Stimulated activated memory B cell treated with anti-CD40 and anti-IgM and Interleukin-4, amounts not matched to agents 10 μg/mL and 1 μg/mL and 100 μg/mL, for 72 hours (primary cell): ENCODE data around the gene CCZ1B.
"Not testable (repeated sequence)": the region's sequence is repeated elsewhere in the genome, so short reads cannot be mapped to it uniquely, and the experiment has no call there.

Experiments
- ATAC-seq: fragments of 150-1000 bp; cut with Tn5 transposase; 2 replicates; pipeline ENCODE4 v1.10.0; 2021
- H3K27ac Mint-ChIP-seq: one replicate; pipeline ENCODE4 v1.8.0; 2022; ENCODE audit warnings: mild to moderate bottlenecking, mixed read lengths
- H3K27me3 Mint-ChIP-seq: one replicate; pipeline ENCODE4 v1.8.0; 2022; ENCODE audit warnings: mixed read lengths
- H3K36me3 Mint-ChIP-seq: one replicate; pipeline ENCODE4 v1.8.0; 2022; ENCODE audit warnings: mixed read lengths
- H3K4me1 Mint-ChIP-seq: one replicate; pipeline ENCODE4 v1.8.0; 2022; ENCODE audit warnings: mixed read lengths
- H3K4me3 Mint-ChIP-seq: one replicate; pipeline ENCODE4 v1.8.0; 2022; ENCODE audit warnings: mild to moderate bottlenecking, moderate library complexity, mixed read lengths
- H3K9me3 Mint-ChIP-seq: one replicate; pipeline ENCODE4 v1.8.0; 2022; ENCODE audit warnings: mixed read lengths

CCZ1B gene

GRCh38 chr7:6826151-6826550 is at the start of gene CCZ1B:
Gene CCZ1B (minus strand): TSS chr7:6826275. CDS start chr7:6826197, 78 bp downstream.
- not testable (repeated sequence) for H3K36me3 Mint-ChIP-seq, H3K27me3 Mint-ChIP-seq, H3K9me3 Mint-ChIP-seq, H3K4me1 Mint-ChIP-seq
- peak; percentile 99 for ATAC-seq
- Mint-ChIP-seq H3K27ac (peak within 1 kb of the TSS; percentile 92), H3K4me3 (peak within 1 kb of the TSS; percentile 93)

DNA sequence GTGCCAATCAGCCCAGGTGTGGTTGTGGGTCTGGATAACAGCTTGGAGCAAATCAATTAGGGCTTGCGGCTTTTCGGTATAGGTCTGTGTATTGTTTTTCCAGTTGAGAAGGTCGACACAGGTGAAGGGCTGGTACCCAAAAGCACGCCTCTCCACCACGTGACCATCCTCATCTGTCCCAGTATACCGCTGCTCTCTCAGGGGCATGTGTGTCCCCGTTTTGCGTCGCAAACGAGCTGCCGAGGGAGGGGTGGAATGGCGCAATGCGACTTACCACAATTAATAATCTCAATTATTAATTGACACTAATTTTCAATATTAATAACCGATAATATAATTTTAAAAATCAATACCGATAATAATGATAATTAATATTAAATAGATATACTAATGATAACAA is 48.9 kb upstream of the CCZ1B start:
- ATAC-seq, H3K4me1 Mint-ChIP-seq, H3K36me3 Mint-ChIP-seq, H3K9me3 Mint-ChIP-seq, H3K4me3 Mint-ChIP-seq, H3K27ac Mint-ChIP-seq: not testable (repeated sequence)
- peaks cover 16% of the 10 kb centered on the region for H3K27me3 Mint-ChIP-seq

DNA sequence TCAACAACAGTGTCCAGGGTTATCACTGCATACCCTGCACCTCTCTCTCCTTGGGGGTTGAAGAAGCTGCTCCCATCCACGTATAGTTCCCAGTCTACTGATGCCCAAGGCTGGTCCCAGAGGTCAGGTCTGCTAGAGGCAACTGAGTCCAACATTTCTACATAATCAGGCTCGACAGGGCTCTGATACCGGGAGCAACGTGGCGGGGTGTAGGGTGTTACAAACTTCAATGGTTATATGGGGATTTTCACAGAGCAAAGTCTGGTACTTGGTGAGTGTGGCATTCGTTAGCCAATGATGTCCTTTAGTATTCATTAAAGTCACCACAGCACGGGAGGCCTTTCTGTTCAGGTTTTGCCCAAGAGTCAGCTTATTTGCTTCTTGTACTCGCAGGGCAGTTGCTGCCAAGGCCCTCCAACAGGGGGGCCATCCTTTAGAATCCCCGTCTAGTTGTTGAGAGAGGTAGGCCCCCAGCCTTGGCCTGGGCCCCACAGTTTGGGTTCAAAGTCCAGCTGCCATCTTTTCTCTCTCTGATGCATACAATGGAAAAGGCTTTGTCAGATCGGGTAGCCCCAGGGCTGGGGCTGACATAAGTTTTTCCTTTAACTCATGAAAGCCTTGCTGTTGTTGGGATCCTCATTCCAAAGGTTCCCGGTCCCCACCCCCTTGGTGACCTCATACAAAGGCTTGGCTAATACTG is 46.3 kb upstream of the CCZ1B start:
- not testable (repeated sequence) for H3K27ac Mint-ChIP-seq, H3K4me1 Mint-ChIP-seq

DNA sequence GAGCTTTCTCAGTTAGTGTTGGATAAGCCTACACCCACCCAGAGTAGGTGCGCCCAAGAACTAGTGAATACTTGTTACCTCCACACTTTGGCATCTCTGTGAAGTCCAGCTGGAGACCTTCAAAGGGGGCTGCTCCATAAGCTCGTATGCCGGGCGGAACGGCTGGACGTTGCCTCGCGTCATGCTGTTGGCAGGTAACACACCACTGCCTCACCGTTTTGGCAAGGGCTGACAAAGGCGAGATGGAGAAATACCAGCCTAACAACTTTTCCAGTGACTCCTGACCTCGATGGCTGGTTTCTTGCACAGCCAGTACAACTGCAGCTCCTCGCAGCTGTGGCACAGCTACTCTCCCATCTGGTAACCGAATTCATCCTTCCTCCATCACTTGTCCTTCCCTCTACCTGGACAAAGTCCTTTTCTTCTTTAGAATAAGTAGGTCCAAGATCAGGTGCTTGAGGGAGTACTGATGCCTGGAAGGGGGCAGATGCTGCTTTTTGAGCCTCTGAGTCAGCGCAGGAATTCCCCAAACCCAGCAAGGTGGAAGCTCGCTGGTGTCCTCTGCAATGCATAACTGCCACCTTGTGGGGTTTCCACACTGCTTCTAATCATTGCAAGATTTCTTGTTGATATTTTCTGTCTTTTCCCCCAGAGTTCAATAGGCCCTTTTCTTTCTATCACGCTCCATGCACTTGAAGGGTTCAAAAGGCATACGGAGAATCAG is 45.5 kb upstream of the CCZ1B start:
- not testable (repeated sequence) for H3K4me1 Mint-ChIP-seq, H3K4me3 Mint-ChIP-seq, H3K36me3 Mint-ChIP-seq, H3K27me3 Mint-ChIP-seq, H3K9me3 Mint-ChIP-seq, H3K27ac Mint-ChIP-seq, ATAC-seq

More for the DNA sequence above, 46.3 kb upstream of the CCZ1B start:
- not testable (repeated sequence) for H3K9me3 Mint-ChIP-seq, H3K27me3 Mint-ChIP-seq, H3K36me3 Mint-ChIP-seq, ATAC-seq, H3K4me3 Mint-ChIP-seq

GRCh38 chr7:6864751-6865150 is 38.7 kb upstream of the CCZ1B start:
- not testable (repeated sequence) for H3K4me1 Mint-ChIP-seq, H3K27ac Mint-ChIP-seq, H3K4me3 Mint-ChIP-seq, H3K36me3 Mint-ChIP-seq, ATAC-seq, H3K9me3 Mint-ChIP-seq
- peaks cover 24% of the 10 kb centered on the region for H3K27me3 Mint-ChIP-seq

GRCh38 chr7:6864188-6864587 is 38.1 kb upstream of the CCZ1B start:
- peaks cover 24% of the 10 kb centered on the region for H3K27me3 Mint-ChIP-seq
- not testable (repeated sequence) for H3K4me1 Mint-ChIP-seq, H3K36me3 Mint-ChIP-seq, H3K9me3 Mint-ChIP-seq, H3K4me3 Mint-ChIP-seq, H3K27ac Mint-ChIP-seq, ATAC-seq

GRCh38 chr7:6862876-6863275 is 36.8 kb upstream of the CCZ1B start:
- peaks cover 24% of the 10 kb centered on the region for H3K27me3 Mint-ChIP-seq
- H3K4me1 Mint-ChIP-seq, H3K36me3 Mint-ChIP-seq, H3K4me3 Mint-ChIP-seq, ATAC-seq, H3K9me3 Mint-ChIP-seq, H3K27ac Mint-ChIP-seq: not testable (repeated sequence)

DNA sequence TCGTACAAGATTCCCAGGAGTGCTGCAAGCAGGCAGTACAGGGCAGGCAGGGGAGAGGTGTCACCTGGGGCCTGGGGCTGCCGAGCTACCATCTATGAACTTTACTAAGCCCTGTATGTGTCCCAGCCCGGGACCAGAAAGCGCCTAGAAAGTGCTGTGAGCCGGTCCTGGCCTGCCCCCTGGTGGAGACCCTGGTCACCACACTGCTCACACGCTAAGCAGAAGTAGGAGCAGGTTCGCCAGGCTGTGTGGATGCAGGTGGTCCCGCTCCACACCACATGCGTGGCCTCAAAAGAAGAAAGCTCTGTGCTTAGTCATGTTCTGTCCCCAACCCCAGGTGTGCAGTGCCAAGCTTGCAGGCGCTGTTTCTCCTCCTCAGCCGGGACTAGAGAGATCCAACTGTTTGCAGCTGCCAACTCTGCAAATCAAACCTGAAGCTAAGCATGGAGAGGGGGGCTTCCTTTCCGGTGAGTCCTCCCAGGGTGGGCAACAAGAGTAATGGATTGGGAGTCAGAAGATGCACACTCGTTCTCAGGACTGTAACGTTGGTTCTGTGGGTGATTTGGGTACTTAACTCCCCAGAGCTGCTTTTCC is 31.7 kb upstream of the CCZ1B start:
- H3K27ac Mint-ChIP-seq, H3K36me3 Mint-ChIP-seq, ATAC-seq, H3K4me3 Mint-ChIP-seq, H3K9me3 Mint-ChIP-seq: not testable (repeated sequence)
- Mint-ChIP-seq H3K4me1 (peaks cover 13% of the 10 kb centered on the region), H3K27me3 (peaks cover 39% of the 10 kb centered on the region)

DNA sequence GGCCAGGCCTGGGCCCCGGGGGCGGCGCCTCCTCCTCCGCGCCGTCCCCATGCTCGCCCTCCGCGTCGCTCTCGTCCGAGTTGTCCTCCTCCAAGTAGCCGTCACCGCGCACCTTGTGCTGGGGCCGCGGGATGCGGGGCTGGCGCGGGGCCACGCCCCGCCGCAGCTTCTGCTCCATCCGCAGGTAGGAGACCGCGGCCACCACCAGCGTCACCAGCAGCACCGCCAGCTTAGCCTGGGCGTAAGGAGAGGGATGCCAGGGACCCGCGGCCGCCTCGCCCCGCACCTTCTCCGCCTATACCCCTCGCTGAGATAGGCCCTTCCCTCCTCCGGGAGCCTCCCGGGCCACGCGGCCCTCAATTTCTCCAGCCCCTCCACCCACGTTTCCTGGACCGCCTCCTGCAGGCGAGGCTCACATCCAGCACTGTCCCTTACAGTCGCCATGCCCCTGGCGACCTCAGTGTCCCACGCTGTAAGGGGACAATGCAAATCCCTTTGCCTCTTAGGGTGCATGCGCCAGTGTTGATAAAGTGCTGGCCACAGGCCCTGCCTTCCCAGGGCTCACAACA is 29.6 kb upstream of the CCZ1B start:
- H3K27me3 Mint-ChIP-seq, result peaks cover 32% of the 10 kb centered on the region
- H3K4me3 Mint-ChIP-seq, result peak overlapping the region; percentile 71
- H3K27ac Mint-ChIP-seq, result peak overlapping the region; percentile 24
- H3K36me3 Mint-ChIP-seq, H3K9me3 Mint-ChIP-seq, ATAC-seq: not testable (repeated sequence)
- peaks cover 13% of the 10 kb centered on the region for H3K4me1 Mint-ChIP-seq

DNA sequence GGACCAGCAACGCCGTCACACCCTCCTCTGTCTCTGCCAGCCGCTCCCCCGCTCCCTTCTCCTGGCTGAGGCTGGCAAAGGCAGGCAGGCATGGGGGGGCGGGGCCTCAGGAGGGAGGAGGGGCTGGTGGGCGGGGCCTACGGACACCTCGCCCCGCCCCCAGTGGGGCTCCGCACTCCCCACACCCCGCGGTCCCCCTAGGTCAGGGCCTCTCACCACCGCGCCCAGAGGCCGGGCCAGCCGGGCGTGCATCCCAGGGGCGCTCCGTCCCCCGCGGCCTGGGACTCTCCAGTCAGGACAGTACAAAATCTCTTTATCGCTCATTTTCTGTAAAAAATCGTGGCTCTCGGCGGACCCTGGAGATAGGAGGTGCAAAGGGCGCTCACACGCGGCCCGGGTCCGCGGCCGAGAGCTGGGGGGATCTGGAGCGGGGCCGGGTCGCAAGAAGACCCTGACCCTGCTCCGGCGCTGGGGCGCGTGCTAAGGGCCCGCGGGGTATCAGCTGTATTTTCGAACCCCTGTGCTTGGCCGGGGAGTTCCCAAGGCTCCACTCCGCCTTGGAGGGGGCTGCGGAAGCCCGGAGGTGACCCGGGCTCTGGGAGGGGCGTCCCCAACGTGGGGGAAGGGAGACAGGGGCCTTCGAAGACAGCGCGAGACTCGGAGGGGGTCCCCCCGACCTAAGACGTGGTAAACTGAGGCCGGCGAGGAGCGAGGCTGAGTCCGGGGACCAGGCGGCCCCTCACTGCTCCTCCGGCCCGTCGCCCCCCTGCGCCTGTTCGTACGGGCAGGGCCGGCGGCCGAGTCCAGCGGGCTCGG is 28.9 kb upstream of the CCZ1B start:
- H3K27ac Mint-ChIP-seq, result not testable (repeated sequence)
- H3K27me3 Mint-ChIP-seq, result peaks cover 32% of the 10 kb centered on the region

GRCh38 chr7:6853681-6854080 is 27.6 kb upstream of the CCZ1B start:
- peaks cover 33% of the 10 kb centered on the region for H3K27me3 Mint-ChIP-seq
- peaks cover 13% of the 10 kb centered on the region for H3K4me1 Mint-ChIP-seq
- H3K4me3 Mint-ChIP-seq, H3K27ac Mint-ChIP-seq, H3K36me3 Mint-ChIP-seq, ATAC-seq, H3K9me3 Mint-ChIP-seq: not testable (repeated sequence)

More for the DNA sequence above, 28.9 kb upstream of the CCZ1B start:
- not testable (repeated sequence) for ATAC-seq, H3K9me3 Mint-ChIP-seq, H3K36me3 Mint-ChIP-seq
- peaks cover 13% of the 10 kb centered on the region for H3K4me1 Mint-ChIP-seq
- peak overlapping the region; percentile 79 for H3K4me3 Mint-ChIP-seq

DNA sequence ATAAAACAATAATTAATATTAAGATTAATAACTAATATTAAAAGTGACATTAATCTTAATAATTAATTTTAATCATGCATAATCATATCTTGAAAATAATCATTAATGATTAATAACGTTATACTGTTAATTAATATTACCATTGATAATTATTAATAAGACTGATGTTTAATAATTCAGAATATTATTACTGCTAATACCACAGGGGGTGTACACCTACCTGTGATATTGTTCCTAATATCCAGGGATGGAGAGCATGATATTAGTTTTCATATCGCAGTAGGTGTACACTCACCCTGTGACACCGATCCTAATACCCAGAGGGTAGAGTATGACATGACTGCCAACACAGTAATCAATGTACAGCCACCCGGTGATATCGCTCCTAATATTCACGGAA is 23.1 kb upstream of the CCZ1B start:
- H3K27ac Mint-ChIP-seq, H3K4me1 Mint-ChIP-seq, H3K4me3 Mint-ChIP-seq, H3K9me3 Mint-ChIP-seq, ATAC-seq, H3K36me3 Mint-ChIP-seq: not testable (repeated sequence)
- peaks cover 36% of the 10 kb centered on the region for H3K27me3 Mint-ChIP-seq

GRCh38 chr7:6847751-6848150 is 21.7 kb upstream of the CCZ1B start:
- H3K9me3 Mint-ChIP-seq, H3K4me3 Mint-ChIP-seq, H3K36me3 Mint-ChIP-seq, H3K27ac Mint-ChIP-seq, H3K4me1 Mint-ChIP-seq, ATAC-seq: not testable (repeated sequence)
- H3K27me3 Mint-ChIP-seq, result peaks cover 38% of the 10 kb centered on the region

- H3K27me3 Mint-ChIP-seq, result peaks cover 54% of the 10 kb centered on the region
- H3K4me3 Mint-ChIP-seq, H3K4me1 Mint-ChIP-seq, H3K36me3 Mint-ChIP-seq, ATAC-seq, H3K27ac Mint-ChIP-seq, H3K9me3 Mint-ChIP-seq: not testable (repeated sequence)
These were observed 19.9 kb upstream of the CCZ1B start for GRCh38 chr7:6845971-6846449.

DNA sequence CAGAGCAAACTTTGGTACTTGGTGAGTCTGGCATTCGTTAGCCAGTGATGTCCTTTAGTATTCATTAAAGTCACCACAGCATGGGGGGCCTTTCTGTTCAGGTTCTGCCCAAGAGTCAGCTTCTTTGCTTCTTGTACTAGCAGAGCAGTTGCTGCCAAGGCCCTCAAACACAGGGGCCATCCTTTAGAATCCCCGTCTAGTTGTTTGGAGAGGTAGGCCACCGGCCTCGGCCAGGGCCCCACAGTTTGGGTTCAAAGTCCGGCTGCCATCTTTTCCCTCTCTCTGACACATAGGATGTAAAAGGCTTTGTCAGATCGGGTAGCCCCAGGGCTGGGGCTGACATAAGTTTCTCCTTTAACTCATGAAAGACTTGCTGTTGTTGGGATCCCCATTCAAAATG is 17.6 kb upstream of the CCZ1B start:
- peaks cover 64% of the 10 kb centered on the region for H3K27me3 Mint-ChIP-seq
- H3K4me3 Mint-ChIP-seq, H3K9me3 Mint-ChIP-seq, H3K4me1 Mint-ChIP-seq, H3K27ac Mint-ChIP-seq, ATAC-seq, H3K36me3 Mint-ChIP-seq: not testable (repeated sequence)
